ENCODE data around the gene AADACL4.

The AADACL4 gene

DNA sequence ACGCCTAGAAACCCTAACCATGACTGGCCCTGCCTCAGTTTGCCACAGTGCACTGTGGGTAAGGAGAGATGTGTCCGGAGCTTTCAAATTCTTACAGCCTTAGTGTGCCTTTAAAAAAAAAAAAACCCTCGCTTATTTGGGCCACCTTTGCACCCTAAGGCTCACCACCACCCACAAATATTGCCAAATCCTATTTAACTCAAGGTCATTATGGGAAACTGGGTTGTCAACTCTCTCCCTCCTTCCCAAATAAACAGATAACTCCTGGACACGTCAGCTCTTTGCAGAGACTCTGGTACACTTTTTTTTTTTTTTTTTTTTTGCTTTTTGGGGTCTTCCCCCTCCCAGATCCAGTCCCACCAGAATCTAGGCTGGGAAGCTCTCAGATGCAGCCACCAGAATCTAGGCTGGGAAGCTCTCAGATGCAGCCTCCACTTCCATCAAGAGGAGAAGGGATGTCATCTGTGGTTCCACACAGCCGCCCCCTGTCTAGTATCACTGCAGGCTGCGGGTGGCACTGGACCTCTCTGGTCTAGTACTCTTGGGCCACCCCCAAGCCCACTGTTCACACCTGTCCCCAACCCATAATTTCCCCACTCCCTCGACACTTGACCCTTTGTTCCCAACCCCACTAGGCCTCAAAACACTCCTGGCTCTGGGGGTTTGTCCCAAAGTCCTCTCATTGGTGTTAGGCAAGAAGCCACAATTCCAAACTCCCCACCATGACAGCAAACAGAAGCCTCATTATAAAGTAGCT is 29.3 kb upstream of the AADACL4 start:
- no peak for DNase-seq

DNA sequence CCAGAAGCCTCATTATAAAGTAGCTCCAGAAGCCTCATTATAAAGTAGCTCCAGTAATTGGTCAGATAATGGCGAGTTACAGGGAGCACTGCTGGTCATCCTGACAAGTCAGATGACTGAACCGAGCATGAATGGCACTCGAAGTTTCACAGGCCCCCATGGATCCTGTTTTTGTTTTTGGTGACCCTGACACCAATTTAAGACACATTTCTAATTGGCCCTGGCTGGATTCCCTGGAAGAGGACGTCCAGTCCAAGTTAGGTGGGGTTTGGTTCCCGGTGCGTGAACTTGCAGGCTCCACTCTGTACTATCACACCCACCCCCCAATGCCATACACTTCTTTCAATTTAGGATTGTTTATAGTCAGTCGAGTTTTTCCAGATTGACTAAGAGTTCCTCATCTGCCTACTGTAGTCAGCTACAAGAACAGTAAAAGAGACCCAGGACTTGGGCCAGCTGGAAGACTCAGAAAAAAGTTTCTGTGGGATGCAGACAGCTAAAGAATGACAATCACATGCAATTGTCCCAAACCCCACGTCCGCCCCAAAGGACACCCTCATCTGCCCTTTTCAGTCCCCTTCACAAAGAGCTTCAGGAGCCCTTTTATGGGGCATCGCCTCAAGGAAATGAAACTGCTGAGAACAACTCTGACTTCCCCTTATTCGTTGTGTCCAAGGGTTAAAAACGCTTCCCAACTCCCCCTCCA is 28.6 kb upstream of the AADACL4 start:
- no peak for DNase-seq

DNA sequence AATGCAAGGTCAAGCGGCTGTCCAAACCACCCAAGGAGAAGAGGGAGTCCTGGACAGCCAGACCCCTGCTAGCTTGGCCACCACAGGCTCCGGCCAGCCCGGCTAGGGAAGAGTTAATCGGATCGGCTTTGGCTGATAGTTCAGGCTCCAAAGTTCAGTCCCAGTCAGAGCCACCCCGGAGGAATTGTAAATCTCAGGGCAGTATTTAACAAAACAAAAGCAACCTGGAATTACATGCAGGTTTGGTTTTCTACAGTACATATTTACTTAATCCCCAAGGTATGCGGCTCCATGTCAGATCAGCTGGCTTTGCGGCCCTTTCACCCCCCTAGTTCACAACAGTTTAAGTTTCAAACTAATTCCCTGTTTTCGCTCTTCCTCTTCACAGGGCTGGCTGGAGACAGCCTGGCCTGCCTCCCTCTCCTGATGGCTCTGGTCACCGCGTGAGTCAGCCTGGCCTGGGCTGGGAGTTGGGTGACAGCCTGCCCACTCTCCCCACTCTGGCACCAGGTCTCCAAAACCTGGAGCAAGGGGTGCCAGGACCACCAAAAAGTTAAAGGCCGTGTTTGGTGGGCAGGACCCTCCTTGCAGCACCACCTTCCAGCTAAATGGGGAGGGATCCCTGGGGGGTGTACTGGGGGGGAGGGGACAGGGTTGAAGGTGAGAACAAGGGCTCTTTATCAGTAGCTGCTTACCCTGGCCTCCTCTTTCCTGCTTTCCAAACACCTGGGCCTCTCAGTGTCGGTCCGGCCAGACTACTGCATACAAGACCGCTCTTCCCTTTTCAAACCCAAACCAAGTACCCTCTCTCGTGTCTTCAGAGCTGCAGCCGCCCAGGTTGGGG is 27.8 kb upstream of the AADACL4 start:
- DNase-seq, result no peak

DNA sequence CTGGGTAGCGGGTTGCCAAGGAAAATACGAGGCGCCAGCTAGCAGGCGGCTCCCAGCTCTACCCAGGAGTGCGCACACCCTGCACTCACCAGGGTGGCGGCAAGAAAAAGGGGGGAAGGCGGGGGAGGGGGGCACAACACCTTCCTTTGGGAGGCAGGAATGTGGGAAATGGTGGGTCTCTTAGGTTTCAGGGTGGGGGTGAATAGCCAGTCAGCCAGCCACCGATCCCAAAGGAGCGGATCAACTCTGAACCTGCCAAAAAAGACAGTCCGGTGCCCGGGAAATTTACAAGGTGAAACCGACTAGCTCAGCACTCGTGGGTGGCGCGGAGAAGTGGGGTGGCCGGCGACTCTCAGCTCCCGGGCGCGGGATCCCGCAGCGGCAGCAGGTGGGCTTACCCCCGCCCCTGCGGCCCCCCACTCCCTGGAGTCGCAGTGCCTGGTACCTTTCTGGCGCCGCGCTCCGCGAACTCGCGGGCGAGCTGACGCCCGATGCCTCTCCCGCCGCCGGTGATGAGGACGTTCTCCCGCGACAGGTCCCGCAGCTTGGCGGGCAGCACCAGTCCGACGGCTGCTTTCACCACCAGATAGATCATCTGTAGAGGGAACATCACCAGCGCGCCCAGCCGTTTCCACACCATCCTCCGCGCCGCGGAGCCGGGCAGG is 27.0 kb upstream of the AADACL4 start:
- DNase-seq, result peak; percentile 17

DNA sequence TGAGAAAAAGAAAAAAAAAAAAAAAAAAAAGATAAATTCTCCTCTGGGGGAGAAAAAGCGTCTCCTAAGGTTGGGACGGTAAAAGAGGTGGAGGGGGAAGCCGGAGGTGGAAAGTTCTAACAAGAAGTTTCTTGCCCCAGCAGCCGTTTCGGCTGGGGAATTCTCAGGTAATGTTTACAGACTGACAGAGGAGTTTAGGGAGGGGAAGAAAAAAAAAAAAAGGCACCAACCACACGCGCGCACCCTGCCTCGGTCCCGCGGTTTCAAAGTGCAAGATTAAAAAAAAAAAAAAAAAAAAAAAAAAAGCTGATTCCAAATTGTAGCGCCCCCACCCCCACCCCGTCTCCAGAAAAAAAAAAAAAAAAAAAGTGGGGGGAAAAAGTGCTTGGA is 26.4 kb upstream of the AADACL4 start:
- DNase-seq, result peak; percentile 25

DNA sequence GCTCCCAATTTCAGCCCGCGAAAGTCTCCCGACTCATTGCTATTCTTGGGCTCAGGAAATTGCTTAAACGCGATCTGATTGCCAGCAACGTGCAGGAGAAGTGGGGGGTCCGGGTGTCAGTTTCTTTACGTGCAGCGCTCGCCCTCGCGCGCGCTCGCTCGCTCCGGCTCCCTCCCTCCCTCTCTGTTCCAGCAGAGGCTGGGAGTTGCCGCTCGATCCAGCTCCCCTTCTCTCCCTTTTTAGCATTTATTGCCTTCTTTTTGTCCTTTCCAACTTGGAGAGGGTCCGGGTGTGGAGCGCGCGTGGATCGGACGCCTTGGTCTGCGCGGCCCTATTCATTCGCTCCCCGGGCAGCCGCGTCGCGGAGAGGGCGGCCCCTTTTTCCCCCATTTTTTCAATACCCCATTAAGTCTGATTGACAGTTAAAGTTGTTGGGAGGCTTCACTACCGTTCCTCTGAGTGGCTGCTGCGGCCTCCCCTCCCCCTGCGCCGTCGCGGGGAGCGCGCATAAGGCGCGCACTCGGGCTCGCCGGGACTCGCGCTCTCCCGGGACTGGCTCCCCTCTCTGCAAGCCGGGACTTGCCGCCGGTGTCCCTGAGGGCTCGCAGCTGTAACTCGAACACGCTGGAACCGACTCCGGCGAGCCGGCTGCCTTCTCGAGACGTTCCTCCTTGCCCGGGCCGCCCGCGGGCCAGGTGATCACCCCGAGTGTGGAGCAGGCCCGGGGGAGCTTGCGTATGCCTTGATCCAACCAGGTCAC is 25.8 kb upstream of the AADACL4 start, which contains the start of gene DHRS3:
TSS of gene DHRS3 (minus strand) at position 310 of the 760 bp plus-strand sequence. CDS start 862 bp downstream, outside the sequence.
- peak; percentile 64 for DNase-seq

DNA sequence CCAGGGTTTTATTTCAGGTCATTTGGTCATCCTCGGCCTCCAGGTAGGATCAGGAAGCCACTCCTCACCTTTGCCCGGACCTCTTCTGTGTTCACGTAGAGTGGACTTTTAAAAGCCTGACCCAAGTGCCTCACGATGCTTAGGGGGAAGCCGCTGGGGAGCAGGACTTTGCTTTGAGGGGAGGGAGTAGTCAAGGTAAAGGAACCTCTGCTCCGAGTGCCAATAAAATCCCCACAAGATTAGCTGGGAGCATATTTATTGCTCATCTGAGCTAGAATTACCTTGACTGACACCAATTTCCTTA is 25.3 kb upstream of the AADACL4 start:
- DNase-seq, result no peak

DNA sequence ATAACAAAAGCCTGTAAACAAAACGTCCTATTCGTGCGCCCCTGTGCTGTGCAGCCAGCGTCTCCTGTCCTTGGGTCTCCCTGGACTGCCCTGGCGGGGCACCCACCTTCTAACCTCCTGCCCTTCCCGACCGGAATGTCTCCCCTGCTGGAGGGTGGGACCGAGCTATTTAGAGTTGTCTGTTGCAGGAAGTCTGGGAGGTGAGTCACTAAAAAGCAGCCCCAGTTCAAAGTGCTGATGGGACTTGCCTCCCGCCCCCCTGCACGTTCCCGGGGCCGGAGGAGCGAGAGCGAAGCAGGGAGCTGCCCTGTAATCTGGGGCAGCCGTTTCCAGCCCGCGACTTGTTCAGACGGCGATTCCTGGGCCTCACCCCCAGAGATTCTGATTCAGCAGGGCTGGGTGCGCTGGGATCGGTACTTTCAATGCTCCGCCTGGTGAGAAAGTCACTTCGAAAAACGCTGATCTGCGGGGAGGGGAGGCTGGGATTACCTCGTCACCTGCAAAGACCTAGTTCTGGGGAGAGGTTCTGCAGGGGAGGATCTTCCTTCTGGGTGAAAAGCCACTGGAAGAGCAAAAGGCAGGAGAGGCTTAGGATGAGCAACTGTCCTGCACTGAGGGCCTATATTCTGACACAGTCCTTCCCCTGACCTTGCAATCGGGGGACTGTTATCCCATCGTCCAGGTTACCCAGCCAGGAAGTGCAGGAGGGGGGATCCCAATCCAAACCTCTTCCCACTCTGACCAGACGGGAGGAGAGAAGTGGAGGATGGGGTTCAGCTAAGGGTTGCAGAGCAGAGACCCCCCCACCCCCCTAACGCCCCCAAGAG is 24.7 kb upstream of the AADACL4 start:
- peak; percentile 53 for DNase-seq

DNA sequence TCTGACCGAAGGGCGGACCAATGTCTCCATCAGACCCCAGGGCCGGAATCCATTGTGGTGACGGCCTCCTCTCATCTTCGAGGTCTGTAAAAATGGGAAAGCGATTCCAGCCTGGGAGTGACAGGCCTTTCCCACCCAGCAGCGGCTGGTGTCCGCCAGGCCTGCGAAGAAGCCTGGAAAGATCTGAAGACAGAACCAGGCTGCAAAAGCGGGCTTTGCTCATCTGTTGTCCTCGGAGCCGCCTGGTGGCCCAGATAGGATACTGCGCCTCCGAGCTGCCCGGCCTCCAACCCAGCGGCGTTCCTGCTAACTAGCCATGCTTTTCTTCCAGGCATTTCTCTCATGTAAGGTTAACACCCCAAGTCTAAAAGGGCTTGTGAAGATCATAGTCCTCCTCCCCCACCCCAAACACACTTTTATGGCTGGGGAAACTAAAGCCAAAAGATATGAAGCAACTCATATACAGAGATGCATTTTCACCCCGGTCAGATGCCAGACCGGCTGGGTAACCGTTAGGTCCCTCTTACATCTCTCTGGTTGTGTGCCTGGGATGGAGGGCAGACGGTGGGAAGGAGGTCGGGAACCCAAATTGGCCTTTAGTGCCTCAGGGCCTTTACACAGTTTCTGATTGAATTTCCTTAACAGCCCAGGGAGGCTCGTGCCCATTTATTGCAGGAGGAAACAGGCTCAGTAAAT is 23.9 kb upstream of the AADACL4 start:
- peak; percentile 68 for DNase-seq

DNA sequence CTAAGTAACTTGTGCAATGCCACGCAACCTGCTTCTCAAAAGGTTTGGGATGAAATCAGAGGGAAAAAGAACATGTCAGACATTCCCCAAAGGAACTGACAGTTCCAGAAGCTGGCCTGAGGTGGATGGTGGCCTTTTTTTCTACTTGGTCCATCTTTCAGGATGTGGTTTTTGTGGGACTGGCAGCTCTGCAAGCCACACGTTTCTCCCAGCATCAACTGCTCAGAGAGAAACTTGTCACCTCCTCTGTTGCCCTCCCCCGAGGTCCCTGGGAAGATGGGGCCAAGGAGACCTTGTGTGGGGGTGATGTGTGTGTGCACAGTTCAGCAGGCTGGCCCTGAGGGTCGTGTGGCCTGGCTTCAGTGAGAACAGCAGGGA is 23.4 kb upstream of the AADACL4 start:
- DNase-seq, result peak; percentile 12

DNA sequence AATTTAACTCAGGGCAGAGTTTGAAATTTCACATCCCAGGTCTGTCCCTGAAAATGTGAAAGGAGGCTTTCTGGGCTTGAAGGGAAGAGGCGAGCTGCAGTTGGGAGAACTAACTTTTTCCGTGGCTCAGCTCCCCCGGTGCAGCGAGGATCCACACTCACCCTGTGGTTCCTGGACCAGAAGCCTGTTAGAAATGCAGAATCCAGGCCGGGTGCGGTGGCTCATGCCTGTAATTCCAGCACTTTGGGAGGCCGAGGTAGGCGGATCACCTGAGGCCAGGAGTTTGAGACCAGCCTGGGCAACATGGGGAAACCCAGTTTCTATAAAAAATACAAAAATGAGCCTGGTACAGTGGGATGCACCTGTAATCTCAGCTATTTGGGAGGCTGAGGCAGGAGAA is 23.0 kb upstream of the AADACL4 start:
- no peak for DNase-seq

DNA sequence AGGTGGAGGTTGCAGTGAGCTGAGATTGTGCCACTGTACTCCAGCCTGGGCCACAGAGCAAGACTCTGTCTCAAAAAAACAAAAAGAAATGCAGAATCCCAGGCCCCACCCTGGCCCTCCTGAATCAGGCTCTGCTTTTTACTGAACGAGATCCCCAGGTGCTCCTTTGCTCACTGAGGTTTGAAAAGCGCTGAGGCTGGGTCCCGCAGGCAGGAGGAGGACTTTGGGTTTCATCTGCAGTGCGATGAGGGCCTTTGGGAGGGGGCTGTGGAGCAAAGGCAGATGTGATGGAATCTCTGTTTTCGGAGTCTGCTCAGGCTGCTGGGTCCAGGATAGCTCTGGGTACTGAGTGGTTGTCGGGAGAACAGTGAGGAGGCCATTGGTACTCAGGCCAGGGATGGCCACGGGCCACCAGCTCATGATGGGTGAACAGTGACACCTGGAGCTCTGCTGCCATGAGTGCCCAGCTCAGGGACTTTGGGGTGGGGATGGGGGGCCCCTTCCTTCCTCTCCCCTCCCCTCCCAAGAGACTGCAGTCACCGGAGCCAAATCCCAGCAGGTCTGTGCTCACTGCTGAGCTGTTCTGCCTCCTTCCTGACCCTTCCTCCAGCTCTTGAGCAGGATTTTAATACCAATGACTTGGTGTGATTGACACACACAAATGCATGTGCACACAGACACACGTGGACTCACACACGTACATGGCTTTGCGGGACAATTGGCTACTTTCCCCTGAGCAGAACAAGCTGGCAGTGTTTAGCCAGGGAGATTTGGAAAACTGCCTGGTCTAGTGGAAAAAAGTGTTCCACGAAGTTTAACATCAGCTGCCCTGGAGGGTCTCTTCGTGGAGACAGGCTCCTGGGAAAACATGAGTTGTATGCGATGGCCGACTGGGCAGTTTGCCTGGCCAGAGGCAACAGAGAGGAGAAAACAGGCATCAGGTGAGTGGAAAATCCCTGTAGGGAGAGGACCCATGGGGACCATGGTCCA is 22.2 kb upstream of the AADACL4 start:
- DNase-seq, result no peak

DNA sequence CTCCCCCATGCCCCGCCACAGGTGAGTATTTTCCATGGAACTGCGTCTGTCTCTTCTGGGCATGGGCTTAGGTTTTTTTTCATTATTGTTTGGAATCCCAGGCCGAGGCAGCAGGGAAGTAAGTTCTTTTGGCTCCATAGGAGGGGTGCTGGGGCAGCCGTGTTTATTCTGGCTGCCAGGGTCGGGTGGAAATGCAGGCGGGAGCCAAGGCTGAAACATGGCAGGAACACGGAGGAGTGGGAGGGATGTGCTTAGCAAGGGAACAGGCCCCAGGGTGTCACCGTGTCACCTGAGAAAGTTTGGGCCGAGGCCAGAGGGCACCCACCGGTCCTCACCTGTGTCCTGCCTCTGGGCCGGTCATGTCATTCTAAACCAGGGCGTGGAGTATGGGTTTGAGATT is 21.4 kb upstream of the AADACL4 start:
- no peak for DNase-seq

DNA sequence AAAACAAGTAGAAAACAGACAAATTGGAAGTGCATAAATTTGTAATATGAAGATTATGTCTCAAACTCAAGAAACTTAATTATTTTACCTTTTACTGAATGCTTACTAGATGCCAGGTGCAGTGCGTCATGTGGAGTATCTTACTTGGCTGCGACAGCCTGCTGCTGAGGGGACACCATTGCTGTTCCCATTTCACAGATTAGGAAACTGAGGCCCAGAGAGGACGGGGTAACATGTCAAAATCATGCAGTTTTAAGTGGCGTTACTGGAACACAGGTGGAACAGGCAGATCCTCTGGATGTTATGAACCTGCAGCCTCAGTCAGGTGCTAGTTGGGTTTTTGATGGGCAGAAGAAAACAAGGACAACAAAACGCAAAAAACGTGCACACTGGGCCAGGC is 18.6 kb upstream of the AADACL4 start:
- no peak for DNase-seq

DNA sequence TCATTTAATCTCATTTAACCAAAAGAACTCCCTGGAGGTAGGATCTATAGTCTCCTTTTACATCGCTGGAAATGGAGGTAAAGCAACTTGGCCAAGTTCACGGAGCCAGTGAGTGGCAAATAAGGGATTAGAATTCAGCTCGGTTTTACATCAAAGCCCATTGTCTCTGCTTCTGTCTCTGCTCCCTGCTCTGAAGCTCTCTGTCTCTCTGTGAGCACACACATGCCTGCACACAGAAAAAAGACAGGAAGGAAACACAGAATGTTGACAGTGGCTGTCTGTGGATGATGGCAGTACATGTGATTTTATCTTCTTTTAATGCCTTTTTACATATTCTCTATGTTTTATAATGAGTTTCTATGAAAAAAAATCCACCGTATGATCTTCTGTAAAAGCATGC is 17.0 kb upstream of the AADACL4 start:
- DNase-seq, result no peak

DNA sequence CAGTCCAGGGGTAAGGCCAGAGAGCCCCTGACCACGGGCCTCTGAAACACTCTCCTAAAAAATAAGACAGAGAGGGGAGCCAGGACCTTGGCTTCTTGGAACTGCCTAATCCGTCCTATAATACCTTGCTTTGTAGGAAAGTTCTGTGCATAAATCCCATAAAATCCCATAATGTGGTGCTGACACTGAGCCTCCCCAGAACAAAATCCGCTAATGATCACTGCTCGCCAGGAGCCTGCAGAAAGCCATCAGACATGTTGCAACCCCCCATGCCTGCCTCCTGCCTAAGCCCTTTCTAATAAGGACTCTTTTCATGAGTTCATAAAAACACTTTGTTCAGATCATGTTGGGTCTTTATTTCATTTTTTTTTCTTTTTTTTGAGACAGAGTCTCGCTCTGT is 16.6 kb upstream of the AADACL4 start:
- DNase-seq, result no peak

DNA sequence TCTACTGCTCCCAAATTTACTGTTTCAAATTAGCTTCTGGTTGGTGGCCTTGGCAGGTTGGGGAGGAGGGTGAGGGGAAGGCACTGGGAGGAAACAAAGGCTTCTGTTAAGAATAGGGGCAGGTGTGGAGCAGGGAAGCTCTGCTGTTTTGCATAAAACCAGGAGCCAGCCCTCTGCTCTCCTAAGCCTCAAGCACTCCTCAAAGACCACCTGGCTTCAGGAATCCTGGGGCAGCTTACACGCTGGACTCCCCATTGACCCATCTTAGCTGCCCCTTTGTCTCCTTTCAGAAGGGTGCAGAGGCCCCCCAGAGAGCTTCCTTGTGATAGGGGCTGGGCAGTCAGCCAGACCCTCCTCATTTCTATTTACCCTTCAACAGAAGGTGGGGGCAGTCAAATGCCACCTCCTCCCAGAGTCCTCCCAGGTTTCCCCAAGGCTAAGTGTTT is 14.4 kb upstream of the AADACL4 start:
- DNase-seq, result no peak

DNA sequence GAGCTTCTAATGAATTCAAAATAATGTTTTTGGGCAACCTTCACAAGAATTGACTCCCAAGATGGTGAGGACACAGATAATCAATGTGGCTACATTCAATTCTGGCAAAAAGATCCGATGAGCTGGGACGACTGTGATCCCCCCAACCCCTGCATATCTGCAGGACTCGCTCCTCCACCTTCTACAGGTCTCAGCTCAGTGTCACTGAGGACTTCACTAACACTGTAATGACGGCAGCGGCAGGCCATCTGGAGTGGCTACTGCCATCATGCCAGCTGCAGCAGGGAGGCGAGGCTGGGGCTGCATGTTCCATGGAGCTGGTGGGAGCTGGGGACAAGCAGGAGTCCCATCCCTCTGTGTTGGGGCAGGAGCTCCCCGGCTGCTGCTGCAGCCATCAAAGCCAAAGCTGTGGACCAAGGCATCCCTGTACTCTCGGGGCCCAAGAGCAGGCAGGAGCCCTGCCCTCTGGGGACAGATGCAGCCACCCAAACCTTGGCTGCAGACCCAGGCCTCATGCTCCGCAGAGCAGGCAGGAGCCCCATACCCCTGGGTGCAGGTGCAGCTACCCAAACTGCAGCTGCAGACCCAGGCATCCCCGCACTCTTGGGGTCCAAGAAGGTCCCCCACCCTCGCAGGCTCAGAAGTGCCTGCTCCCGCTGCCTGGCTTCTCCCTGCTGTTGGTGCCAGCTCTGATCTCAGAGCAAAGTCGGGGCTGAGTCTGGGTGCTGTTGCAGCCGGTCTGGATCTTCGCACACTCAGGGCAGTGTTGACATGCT is 13.7 kb upstream of the AADACL4 start:
- no peak for DNase-seq
